ENCODE measurements around the gene DGKB.

DGKB gene

GRCh38 chr7:14438366-14438765 lies 464.2 kb downstream of the DGKB start:
- DNase-seq, result no peak

- no peak for DNase-seq
Observed at GRCh38 chr7:14436878-14437277, 465.7 kb downstream of the DGKB start.

GRCh38 chr7:14432924-14433323 lies 469.6 kb downstream of the DGKB start:
- no peak for DNase-seq

- no peak for DNase-seq
Observed at GRCh38 chr7:14430926-14431325, 471.6 kb downstream of the DGKB start.

- DNase-seq, result no peak
Observed at GRCh38 chr7:14425559-14425958, 477.0 kb downstream of the DGKB start.

- no peak for DNase-seq
Observed at GRCh38 chr7:14424675-14425074, 477.9 kb downstream of the DGKB start.

- no peak for DNase-seq
Observed at GRCh38 chr7:14420768-14421167, 481.8 kb downstream of the DGKB start.

- DNase-seq, result no peak
Observed at GRCh38 chr7:14419531-14419930, 483.0 kb downstream of the DGKB start.

- no peak for DNase-seq
Observed at GRCh38 chr7:14418633-14419032, 483.9 kb downstream of the DGKB start.

GRCh38 chr7:14414274-14414986 lies 488.1 kb downstream of the DGKB start:
- DNase-seq, result no peak

- no peak for DNase-seq
Observed at GRCh38 chr7:14407246-14408015, 495.1 kb downstream of the DGKB start.

GRCh38 chr7:14403587-14403986 lies 499.0 kb downstream of the DGKB start:
- DNase-seq, result no peak

- DNase-seq, result no peak
Observed at GRCh38 chr7:14400271-14400670, 502.3 kb downstream of the DGKB start.

- no peak for DNase-seq
Observed at GRCh38 chr7:14398526-14398925, 504.0 kb downstream of the DGKB start.

GRCh38 chr7:14395860-14396259 lies 506.7 kb downstream of the DGKB start:
- no peak for DNase-seq

- no peak for DNase-seq
Observed at GRCh38 chr7:14394786-14395185, 507.8 kb downstream of the DGKB start.

GRCh38 chr7:14389595-14389994 lies 513.0 kb downstream of the DGKB start:
- no peak for DNase-seq

- no peak for DNase-seq
Observed at GRCh38 chr7:14389181-14389591, 513.4 kb downstream of the DGKB start.

GRCh38 chr7:14385074-14385473 lies 517.5 kb downstream of the DGKB start:
- no peak for DNase-seq

- no peak for DNase-seq
Observed at GRCh38 chr7:14381936-14382335, 520.6 kb downstream of the DGKB start.

GRCh38 chr7:14381306-14381705 lies 521.2 kb downstream of the DGKB start:
- DNase-seq, result no peak

GRCh38 chr7:14380881-14381280 lies 521.7 kb downstream of the DGKB start:
- DNase-seq, result no peak

- DNase-seq, result no peak
Observed at GRCh38 chr7:14377646-14378266, 524.8 kb downstream of the DGKB start.

GRCh38 chr7:14376711-14377110 lies 525.8 kb downstream of the DGKB start:
- no peak for DNase-seq
